Measurements from ENCODE around the gene UCMA. TPM values are rescaled to one million over a fixed set of nuclear protein-coding genes. Genes with fewer than 3 reads are reported as not detected.

The UCMA gene
- total and polyA plus RNA-seq, 9 of the 15 experiments (the other 6 are each of a cell fraction or from before 2014, with no cell fraction given), result not detected

Small RNA genes lying within 50 kb of the gene (small RNA-seq; reads per million reads assigned to genes)
- gene RNU6-6P, result not detected

Other genes with a start within 250 kb of the UCMA start
- not detected in 2 replicates for gene CCDC3, start 232.7 kb downstream of the UCMA start, total RNA-seq (2014; rRNA removed)
- not detected in 2 replicates for gene CCDC3, start 232.7 kb downstream of the UCMA start, total RNA-seq (2014; rRNA removed; fragmentation: Illumina TruSeq; extraction: Trizol)
- not detected in 2 replicates for gene CCDC3, start 232.7 kb downstream of the UCMA start, total RNA-seq (2015; rRNA removed; fragmentation: Illumina TruSeq; extraction: Trizol)
- gene CCDC3, start 232.7 kb downstream of the UCMA start, total RNA-seq (2021), result 0.04 TPM in 1 of 2 replicates, not detected in the other
- not detected in 2 replicates for gene CCDC3, start 232.7 kb downstream of the UCMA start, polyA plus RNA-seq (2011; rRNA removed)
- not detected in 2 replicates for gene CCDC3, start 232.7 kb downstream of the UCMA start, polyA plus RNA-seq (2014; fragmentation: Illumina TruSeq; extraction: Trizol)
- gene CCDC3, start 232.7 kb downstream of the UCMA start, polyA plus RNA-seq (2014; fragmentation: Nextera tagmentation; extraction: Ambion mirVana), result not detected
- gene CCDC3, start 232.7 kb downstream of the UCMA start, polyA plus RNA-seq (2014; rRNA removed), result not detected in 2 replicates
- 5.8 and 6.0 TPM in 2 replicates for gene OPTN, start 134.2 kb downstream of the UCMA start, total RNA-seq (2014; rRNA removed)
- gene OPTN, start 134.2 kb downstream of the UCMA start, total RNA-seq (2014; rRNA removed; fragmentation: Illumina TruSeq; extraction: Trizol), result 4.7 and 4.8 TPM in 2 replicates
- gene OPTN, start 134.2 kb downstream of the UCMA start, total RNA-seq (2015; rRNA removed; fragmentation: Illumina TruSeq; extraction: Trizol), result 3.0 and 3.4 TPM in 2 replicates
- gene OPTN, start 134.2 kb downstream of the UCMA start, total RNA-seq (2021), result 5.3 and 6.8 TPM in 2 replicates
- gene OPTN, start 134.2 kb downstream of the UCMA start, polyA plus RNA-seq (2011; rRNA removed), result 4.6 and 5.0 TPM in 2 replicates
- 5.2 and 5.3 TPM in 2 replicates for gene OPTN, start 134.2 kb downstream of the UCMA start, polyA plus RNA-seq (2014; fragmentation: Illumina TruSeq; extraction: Trizol)
- 1 to 10 TPM; 2.2 to 2.4 TPM for gene OPTN, start 134.2 kb downstream of the UCMA start, polyA plus RNA-seq (2014; fragmentation: Nextera tagmentation; extraction: Ambion mirVana)
- gene OPTN, start 134.2 kb downstream of the UCMA start, polyA plus RNA-seq (2014; rRNA removed), result 4.1 and 5.1 TPM in 2 replicates
- 59.0 and 61.1 TPM in 2 replicates for gene MCM10, start 72.8 kb downstream of the UCMA start, total RNA-seq (2014; rRNA removed)
- 54.6 and 61.9 TPM in 2 replicates for gene MCM10, start 72.8 kb downstream of the UCMA start, total RNA-seq (2014; rRNA removed; fragmentation: Illumina TruSeq; extraction: Trizol)
- gene MCM10, start 72.8 kb downstream of the UCMA start, total RNA-seq (2015; rRNA removed; fragmentation: Illumina TruSeq; extraction: Trizol), result 55.2 and 56.4 TPM in 2 replicates
- 59.4 and 68.1 TPM in 2 replicates for gene MCM10, start 72.8 kb downstream of the UCMA start, total RNA-seq (2021)
- gene MCM10, start 72.8 kb downstream of the UCMA start, polyA plus RNA-seq (2011; rRNA removed), result 18.7 and 25.9 TPM in 2 replicates
- gene MCM10, start 72.8 kb downstream of the UCMA start, polyA plus RNA-seq (2014; fragmentation: Illumina TruSeq; extraction: Trizol), result 40.0 and 48.0 TPM in 2 replicates
- gene MCM10, start 72.8 kb downstream of the UCMA start, polyA plus RNA-seq (2014; fragmentation: Nextera tagmentation; extraction: Ambion mirVana), result 10 to 100 TPM; 10.4 to 26.1 TPM
- gene MCM10, start 72.8 kb downstream of the UCMA start, polyA plus RNA-seq (2014; rRNA removed), result 32.7 and 34.3 TPM in 2 replicates
- 3.7 and 3.8 TPM in 2 replicates for gene PHYH, start 65.7 kb upstream of the UCMA start, total RNA-seq (2014; rRNA removed)
- 4.0 and 4.4 TPM in 2 replicates for gene PHYH, start 65.7 kb upstream of the UCMA start, total RNA-seq (2014; rRNA removed; fragmentation: Illumina TruSeq; extraction: Trizol)
- gene PHYH, start 65.7 kb upstream of the UCMA start, total RNA-seq (2015; rRNA removed; fragmentation: Illumina TruSeq; extraction: Trizol), result 5.4 and 6.1 TPM in 2 replicates
- gene PHYH, start 65.7 kb upstream of the UCMA start, total RNA-seq (2021), result 4.9 and 5.2 TPM in 2 replicates
- gene PHYH, start 65.7 kb upstream of the UCMA start, polyA plus RNA-seq (2011; rRNA removed), result 5.7 and 6.1 TPM in 2 replicates
- 5.8 and 6.5 TPM in 2 replicates for gene PHYH, start 65.7 kb upstream of the UCMA start, polyA plus RNA-seq (2014; fragmentation: Illumina TruSeq; extraction: Trizol)
- 1 to 10 TPM; 6.3 to 6.9 TPM for gene PHYH, start 65.7 kb upstream of the UCMA start, polyA plus RNA-seq (2014; fragmentation: Nextera tagmentation; extraction: Ambion mirVana)
- 4.2 and 6.2 TPM in 2 replicates for gene PHYH, start 65.7 kb upstream of the UCMA start, polyA plus RNA-seq (2014; rRNA removed)
- 35.5 and 35.7 TPM in 2 replicates for gene SEPHS1, start 113.9 kb upstream of the UCMA start, total RNA-seq (2014; rRNA removed)
- gene SEPHS1, start 113.9 kb upstream of the UCMA start, total RNA-seq (2014; rRNA removed; fragmentation: Illumina TruSeq; extraction: Trizol), result 41.8 and 51.1 TPM in 2 replicates
- gene SEPHS1, start 113.9 kb upstream of the UCMA start, total RNA-seq (2015; rRNA removed; fragmentation: Illumina TruSeq; extraction: Trizol), result 40.9 TPM in 2 replicates
- 39.9 and 45.3 TPM in 2 replicates for gene SEPHS1, start 113.9 kb upstream of the UCMA start, total RNA-seq (2021)
- 63.4 and 82.8 TPM in 2 replicates for gene SEPHS1, start 113.9 kb upstream of the UCMA start, polyA plus RNA-seq (2011; rRNA removed)
- gene SEPHS1, start 113.9 kb upstream of the UCMA start, polyA plus RNA-seq (2014; fragmentation: Illumina TruSeq; extraction: Trizol), result 79.9 and 83.2 TPM in 2 replicates
- gene SEPHS1, start 113.9 kb upstream of the UCMA start, polyA plus RNA-seq (2014; fragmentation: Nextera tagmentation; extraction: Ambion mirVana), result 10 to 100 TPM; 14.7 to 15.9 TPM
- 48.3 and 48.5 TPM in 2 replicates for gene SEPHS1, start 113.9 kb upstream of the UCMA start, polyA plus RNA-seq (2014; rRNA removed)

Data from K562 (cell line).